Measurements from ENCODE around the gene LCE3B. TPM values are rescaled to one million over a fixed set of nuclear protein-coding genes. Genes with fewer than 3 reads are reported as not detected.

LCE3B gene
- total RNA-seq, 1 donor from 2014 or later: not detected

DNA sequence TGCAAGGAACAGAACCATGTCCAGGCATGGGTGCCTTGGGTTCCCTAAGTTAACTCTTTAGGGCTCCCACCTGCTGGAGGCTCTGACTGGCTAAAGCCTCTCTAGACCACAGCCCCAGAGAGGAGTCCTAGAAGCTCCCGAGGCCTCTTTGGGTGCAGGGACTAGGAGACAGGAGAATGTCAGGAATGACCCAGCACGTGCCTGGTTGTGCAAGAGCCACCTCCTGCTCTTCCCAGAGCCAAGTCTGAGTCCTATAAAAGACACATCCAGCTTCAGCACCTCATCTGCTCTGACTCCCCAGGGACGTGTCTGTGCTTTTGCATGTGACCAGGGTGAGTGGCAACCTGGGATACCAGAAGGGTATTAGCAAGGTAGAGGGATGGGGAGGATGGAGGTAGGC, 49.5 kb downstream of the LCE3B start, which contains the start of gene LCE2D:
Gene LCE2D, plus strand, starts transcription at position 283 of the 400 bp plus-strand sequence. CDS start 726 bp downstream, outside the sequence.
- ATAC-seq: no peak

Other genes with a start within 250 kb of the LCE3B start
- gene CRNN, start 199.5 kb upstream of the LCE3B start, total RNA-seq: 1,110 TPM
- not detected for gene LCE5A, start 103.0 kb upstream of the LCE3B start, total RNA-seq
- gene CRCT1, start 99.3 kb upstream of the LCE3B start, total RNA-seq: 248 TPM
- gene LCE3E, start 47.0 kb upstream of the LCE3B start, total RNA-seq: 4.3 TPM
- 7.7 TPM for gene LCE3D, start 33.3 kb upstream of the LCE3B start, total RNA-seq
- not detected for gene LCE3C, start 13.6 kb upstream of the LCE3B start, total RNA-seq
- gene LCE3A, start 9.3 kb downstream of the LCE3B start, total RNA-seq: not detected
- gene LCE2D, start 49.6 kb downstream of the LCE3B start, total RNA-seq: not detected
- gene LCE2C, start 61.5 kb downstream of the LCE3B start, total RNA-seq: not detected
- not detected for gene LCE2B, start 72.3 kb downstream of the LCE3B start, total RNA-seq
- gene LCE2A, start 84.5 kb downstream of the LCE3B start, total RNA-seq: not detected
- gene LCE4A, start 94.3 kb downstream of the LCE3B start, total RNA-seq: not detected
- gene KPRP, start 144.2 kb downstream of the LCE3B start, total RNA-seq: 3.6 TPM
- gene LCE1F, start 161.3 kb downstream of the LCE3B start, total RNA-seq: not detected
- gene LCE1E, start 172.4 kb downstream of the LCE3B start, total RNA-seq: not detected
- gene LCE1D, start 182.9 kb downstream of the LCE3B start, total RNA-seq: not detected
- gene LCE1C, start 192.8 kb downstream of the LCE3B start, total RNA-seq: 1.00 TPM
- gene LCE1B, start 198.2 kb downstream of the LCE3B start, total RNA-seq: not detected
- gene LCE1A, start 213.7 kb downstream of the LCE3B start, total RNA-seq: not detected
- gene LCE6A, start 229.0 kb downstream of the LCE3B start, total RNA-seq: not detected
- not detected for gene LCE7A, start 246.2 kb downstream of the LCE3B start, total RNA-seq